K562 (cell line): Measurements from ENCODE around the gene SPINK2. TPM values are rescaled to one million over a fixed set of nuclear protein-coding genes. Genes with fewer than 3 reads are reported as not detected.
A peak's percentile ranks its signal among the peaks of the same experiment; 100 is the strongest.

Source experiments
- ATF7 ChIP-seq: fragments of 450-650 bp; IDR thresholded peaks from 2 replicates; pipeline ENCODE4 v1.7.1; 2014; ENCODE audit warnings: mild to moderate bottlenecking, moderate library complexity
- CBX2 ChIP-seq: fragments of 200-600 bp; sonication (generic); IDR thresholded peaks from one replicate; pipeline ENCODE4 v1.6.1; 2012; ENCODE audit warnings: mild to moderate bottlenecking, low read length, inconsistent platforms; ENCODE audit not compliant: insufficient read depth, poor library complexity, severe bottlenecking
- CHD1 ChIP-seq: fragments of 200-600 bp; sonication (generic); IDR thresholded peaks from one replicate; pipeline ENCODE4 v1.6.1; 2012; ENCODE audit warnings: mild to moderate bottlenecking, moderate library complexity, low read length, inconsistent platforms
- CREB1 ChIP-seq, 2 experiments: sonication (generic) in 1 of 2; formaldehyde crosslinking in 1 of 2; IDR thresholded peaks; 2 replicates each; pipeline versions ENCODE4 v1.6.1 to v1.8.0; 2012 to 2022; ENCODE audit warnings: inconsistent platforms in 1 of 2, mild to moderate bottlenecking in 1 of 2, missing genetic modification reagents in 1 of 2, moderate library complexity in 1 of 2
- ELF1 ChIP-seq: fragments of 200-800 bp; sonication (Bioruptor generic); IDR thresholded peaks from 2 replicates; pipeline ENCODE4 v1.6.1; 2016; ENCODE audit warnings: missing genetic modification characterization, missing compliant biosample characterization
- FOXK1 ChIP-seq: sonication (generic); formaldehyde crosslinking; IDR thresholded peaks from 2 replicates; pipeline ENCODE4 v1.8.0; 2022; ENCODE audit warnings: missing genetic modification reagents, mild to moderate bottlenecking, borderline replicate concordance
- FUS ChIP-seq: fragments of 200-400 bp; formaldehyde crosslinking; optimal IDR thresholded peaks from 2 replicates; pipeline ENCODE3; 2017; ENCODE audit warnings: low read depth, low read length
- MEIS2 ChIP-seq: fragments of 450-650 bp; IDR thresholded peaks from 2 replicates; pipeline ENCODE4 v1.6.1; 2014; ENCODE audit warnings: mild to moderate bottlenecking; ENCODE audit not compliant: partially characterized antibody
- REST ChIP-seq, 2 experiments: fragments of 450-650 bp; formaldehyde crosslinking in 1 of 2; IDR thresholded peaks; 2 replicates each; pipeline versions ENCODE4 v1.4.0 to v1.6.1; 2014 to 2020; ENCODE audit warnings: mild to moderate bottlenecking in 2 of 2, borderline replicate concordance in 1 of 2, low read depth in 1 of 2
- SP1 ChIP-seq: sonication (generic); formaldehyde crosslinking; IDR thresholded peaks from 2 replicates; pipeline ENCODE4 v1.8.1; 2022; ENCODE audit warnings: mild to moderate bottlenecking, missing genetic modification reagents
- TAF7 ChIP-seq: fragments of 450-650 bp; IDR thresholded peaks from 2 replicates; pipeline ENCODE4 v1.6.1; 2016; ENCODE audit warnings: missing genetic modification characterization, missing compliant biosample characterization
- TEAD2 ChIP-seq: fragments of 450-650 bp; IDR thresholded peaks from 2 replicates; pipeline ENCODE4 v1.6.1; 2016; ENCODE audit warnings: missing genetic modification characterization, control low read depth, missing compliant biosample characterization
- TFAP4 ChIP-seq: sonication (generic); formaldehyde crosslinking; IDR thresholded peaks from 2 replicates; pipeline ENCODE4 v1.8.0; 2022; ENCODE audit warnings: missing genetic modification reagents, mild to moderate bottlenecking, moderate library complexity, borderline replicate concordance
- TRIM24 ChIP-seq, 2 experiments: fragments of 450-650 bp; IDR thresholded peaks; 2 replicates each; pipeline ENCODE4 v1.6.1; 2016
- ZNF146 ChIP-seq: IDR thresholded peaks from one replicate; pipeline ENCODE4 v1.6.1; 2018; ENCODE audit warnings: missing compliant biosample characterization; ENCODE audit not compliant: unreplicated experiment
- ZNF764 ChIP-seq: fragments of 250-450 bp; sonication (Bioruptor Pico); IDR thresholded peaks from 2 replicates; pipeline ENCODE4 v1.4.0; 2020; ENCODE audit warnings: low read depth, mild to moderate bottlenecking, moderate library complexity
- polyA plus RNA-seq, 8 experiments: library from polyadenylated mRNA; depleted of rRNA in 4 of 8; stranded (reverse) in 5 of 8; unstranded in 3 of 8; fragments of >200 nt; fragmentation: Nextera tagmentation in 2 of 8; fragmentation: Illumina TruSeq in 1 of 8; extraction: Ambion mirVana in 2 of 8; extraction: Trizol in 1 of 8; gene quantifications; 2 replicates each; pipeline versions ENCODE4 v1.2.1 to v1.2.3, GENCODE V29; 2011 to 2014; ENCODE audit warnings: inconsistent platforms in 1 of 8, missing spikeins in 1 of 8
- total RNA-seq, 7 experiments: library from RNA; depleted of rRNA in 6 of 7; stranded (reverse); fragments of >200 nt in 6 of 7; fragmentation: Illumina TruSeq in 2 of 7; extraction: Trizol in 2 of 7; gene quantifications; 2 replicates each; pipeline versions ENCODE4 v1.2.1 to v1.2.3, GENCODE V29; 2011 to 2021; ENCODE audit warnings: low replicate concordance in 1 of 7
- TF ChIP-seq, protein P1 (sequence below): IDR thresholded peaks from 2 replicates; pipeline ENCODE4 v1.6.1; 2011; ENCODE audit not compliant: insufficient read length; ENCODE audit errors: extremely low read depth

The SPINK2 gene
- total and polyA plus RNA-seq, 9 of the 15 experiments (the other 6 are each of a cell fraction or from before 2014, with no cell fraction given): not detected

- TF ChIP-seq CHD1 (no peak), MEIS2 (no peak), ZNF146 (CRISPR knock-in tag) (no peak), ELF1 (tag) (peak; percentile 52; the same call in 1 of the 2 replicates), CREB1 (IDR thresholded peaks at IDR 0.05) (no peak), CREB1 (CRISPR knock-in tag; IDR thresholded peaks at IDR 0.05) (0 out of 2 replicates have a peak, but pooled peaks have one; percentile 33), TEAD2 (tag) (no peak), TFAP4 (peak; percentile 13; the same call in 1 of the 2 replicates), FOXK1 (CRISPR knock-in tag) (0 out of 2 replicates have a peak, but pooled peaks have one; percentile 39), ZNF764 (peak; percentile 99), FUS (no peak), ATF7 (peak; percentile 37; the same call in 1 of the 2 replicates), TAF7 (tag) (no peak), SP1 (CRISPR knock-in tag) (peak; percentile 29; the same call in 1 of the 2 replicates), REST (IDR thresholded peaks at IDR 0.05; ENCODE audit: borderline replicate concordance) (peak; percentile 84), REST (CRISPR knock-in tag; IDR thresholded peaks at IDR 0.05; ENCODE audit: low read depth) (no peak), TRIM24 (IDR thresholded peaks at IDR 0.05) (no peak), CBX2 (no peak)
- TF ChIP-seq, protein P1, sequence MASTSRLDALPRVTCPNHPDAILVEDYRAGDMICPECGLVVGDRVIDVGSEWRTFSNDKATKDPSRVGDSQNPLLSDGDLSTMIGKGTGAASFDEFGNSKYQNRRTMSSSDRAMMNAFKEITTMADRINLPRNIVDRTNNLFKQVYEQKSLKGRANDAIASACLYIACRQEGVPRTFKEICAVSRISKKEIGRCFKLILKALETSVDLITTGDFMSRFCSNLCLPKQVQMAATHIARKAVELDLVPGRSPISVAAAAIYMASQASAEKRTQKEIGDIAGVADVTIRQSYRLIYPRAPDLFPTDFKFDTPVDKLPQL: no peak
Observed at GRCh38 chr4:56799824-56800756, 21.4 kb downstream of the SPINK2 start (continued).
